GM12892 (cell line): ENCODE results near the gene EPB41L2.

Experiments used
- POLR2A ChIP-seq: IDR thresholded peaks from 2 replicates; pipeline ENCODE4 v1.6.1; 2011; ENCODE audit warnings: low read depth, low read length, control low read depth
- POLR2AphosphoS5 ChIP-seq: IDR thresholded peaks from 2 replicates; pipeline ENCODE4 v1.6.1; 2011; ENCODE audit warnings: low read depth, low read length, control low read depth
- TAF1 ChIP-seq: IDR thresholded peaks from 2 replicates; pipeline ENCODE4 v1.6.1; 2011; ENCODE audit warnings: low read depth, mild to moderate bottlenecking, control low read depth, low read length, borderline replicate concordance

GRCh38 chr6:130858054-130858453 lies 205.0 kb downstream of the EPB41L2 start:
- TF ChIP-seq POLR2AphosphoS5 (no peak), TAF1 (no peak), POLR2A (no peak)
